Type B pancreatic cell (in vitro differentiated cells): ENCODE data around the gene STXBP4. TPM values are rescaled to one million over a fixed set of nuclear protein-coding genes. Genes with fewer than 3 reads are reported as not detected.
A peak's percentile ranks its signal among the peaks of the same experiment; 100 is the strongest.

Experiments used
- DNase-seq: peaks from one replicate; pipeline ENCODE4 v3.0.0; 2021; ENCODE audit warnings: mixed read lengths; ENCODE audit not compliant: unreplicated experiment; ENCODE audit errors: extremely low spot score
- H3K27ac Mint-ChIP-seq: 2 replicates; pipeline ENCODE4 v1.8.0; 2021; ENCODE audit warnings: mild to moderate bottlenecking, mixed read lengths
- H3K27me3 Mint-ChIP-seq: 2 replicates; pipeline ENCODE4 v1.8.0; 2021; ENCODE audit warnings: mixed read lengths
- H3K36me3 Mint-ChIP-seq: 2 replicates; pipeline ENCODE4 v1.8.0; 2021; ENCODE audit warnings: mixed read lengths
- H3K4me1 Mint-ChIP-seq: one replicate; pipeline ENCODE4 v1.8.0; 2021; ENCODE audit warnings: mixed read lengths; ENCODE audit not compliant: unreplicated experiment
- H3K4me3 Mint-ChIP-seq: 2 replicates; pipeline ENCODE4 v1.8.0; 2021; ENCODE audit warnings: mild to moderate bottlenecking, mixed read lengths
- H3K9me3 Mint-ChIP-seq: 2 replicates; pipeline ENCODE4 v1.8.0; 2021; ENCODE audit warnings: mixed read lengths
- total RNA-seq: library from RNA; stranded (reverse); gene quantifications from 2 replicates; pipeline ENCODE4 v1.2.1, GENCODE V29; 2021; ENCODE audit warnings: low replicate concordance
- TF ChIP-seq, protein P1 (sequence below): fragments of 200-600 bp; sonication (generic); conservative IDR thresholded peaks from 2 replicates; pipeline ENCODE4 v1.5.0; 2021; ENCODE audit warnings: antibody characterized with exemption, mild to moderate bottlenecking

Gene STXBP4
- total RNA-seq, 1 donor from 2014 or later: 23.7 TPM

DNA sequence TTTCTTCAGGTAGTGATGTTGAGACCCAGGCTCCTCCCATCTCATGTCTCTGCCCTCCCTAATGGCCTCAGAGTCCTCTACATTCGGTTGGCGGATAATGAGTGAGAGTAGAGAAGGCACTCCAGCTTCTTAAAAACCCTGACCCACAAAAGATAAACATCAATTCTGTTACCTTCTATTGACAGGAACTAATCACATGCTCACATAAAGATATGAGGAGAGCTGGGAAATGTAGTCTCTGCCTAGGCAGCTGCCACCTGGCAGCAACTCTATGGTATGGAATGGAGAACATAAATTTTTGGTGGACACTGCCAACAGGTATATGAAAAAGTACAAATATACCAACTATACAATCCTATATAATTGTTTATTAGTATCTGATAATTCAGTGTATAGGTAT is 185.5 kb downstream of the STXBP4 start:
- Mint-ChIP-seq H3K36me3 (peaks cover 16% of the 10 kb centered on the region), H3K27ac (no peak overlapping the region), H3K4me3 (no peak overlapping the region), H3K9me3 (peaks cover under 1% of the 10 kb centered on the region), H3K27me3 (no peaks in the 10 kb centered on the region), H3K4me1 (peaks cover 6% of the 10 kb centered on the region)
- DNase-seq: no peak
- TF ChIP-seq, protein P1, sequence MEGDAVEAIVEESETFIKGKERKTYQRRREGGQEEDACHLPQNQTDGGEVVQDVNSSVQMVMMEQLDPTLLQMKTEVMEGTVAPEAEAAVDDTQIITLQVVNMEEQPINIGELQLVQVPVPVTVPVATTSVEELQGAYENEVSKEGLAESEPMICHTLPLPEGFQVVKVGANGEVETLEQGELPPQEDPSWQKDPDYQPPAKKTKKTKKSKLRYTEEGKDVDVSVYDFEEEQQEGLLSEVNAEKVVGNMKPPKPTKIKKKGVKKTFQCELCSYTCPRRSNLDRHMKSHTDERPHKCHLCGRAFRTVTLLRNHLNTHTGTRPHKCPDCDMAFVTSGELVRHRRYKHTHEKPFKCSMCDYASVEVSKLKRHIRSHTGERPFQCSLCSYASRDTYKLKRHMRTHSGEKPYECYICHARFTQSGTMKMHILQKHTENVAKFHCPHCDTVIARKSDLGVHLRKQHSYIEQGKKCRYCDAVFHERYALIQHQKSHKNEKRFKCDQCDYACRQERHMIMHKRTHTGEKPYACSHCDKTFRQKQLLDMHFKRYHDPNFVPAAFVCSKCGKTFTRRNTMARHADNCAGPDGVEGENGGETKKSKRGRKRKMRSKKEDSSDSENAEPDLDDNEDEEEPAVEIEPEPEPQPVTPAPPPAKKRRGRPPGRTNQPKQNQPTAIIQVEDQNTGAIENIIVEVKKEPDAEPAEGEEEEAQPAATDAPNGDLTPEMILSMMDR: no peak

DNA sequence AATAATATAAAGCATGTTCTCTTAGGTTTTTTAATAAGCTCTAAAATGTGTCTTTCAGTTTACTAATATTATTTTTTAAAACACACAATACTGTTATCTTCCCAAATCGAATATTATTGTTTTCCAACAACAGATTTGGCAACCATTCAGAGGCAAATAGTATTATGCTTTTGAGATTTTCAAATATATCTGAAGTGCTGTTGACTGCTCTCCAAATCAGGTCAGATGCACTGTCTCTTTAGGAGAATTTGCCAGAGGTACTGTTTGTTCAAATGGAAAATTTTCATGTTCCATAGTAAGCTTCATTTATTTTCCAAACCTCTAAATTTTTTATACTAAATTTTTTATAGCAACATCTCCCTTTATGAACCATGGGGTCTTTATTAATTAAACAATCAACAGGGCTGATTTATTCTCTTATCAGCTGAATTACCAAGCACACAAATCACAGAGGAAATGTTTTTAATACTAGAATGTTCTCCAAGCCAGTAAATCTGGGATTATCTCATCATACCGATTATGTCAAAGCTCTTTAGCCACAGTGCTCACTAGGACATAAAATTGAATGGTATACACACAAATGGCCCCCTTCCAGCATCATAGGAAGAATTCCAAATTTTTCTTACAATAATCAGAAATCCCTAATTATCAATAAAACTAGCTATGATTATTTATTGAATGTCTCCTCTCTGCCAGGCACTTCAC is 187.4 kb downstream of the STXBP4 start:
- Mint-ChIP-seq H3K4me1 (peaks cover 6% of the 10 kb centered on the region), H3K36me3 (peaks cover 16% of the 10 kb centered on the region), H3K27ac (no peak overlapping the region), H3K9me3 (peaks cover 7% of the 10 kb centered on the region), H3K27me3 (no peaks in the 10 kb centered on the region), H3K4me3 (no peak overlapping the region)
- TF ChIP-seq, protein P1: no peak
- no peak for DNase-seq

- Mint-ChIP-seq H3K4me1 (peaks cover 6% of the 10 kb centered on the region), H3K27ac (peak overlapping the region; percentile 68), H3K9me3 (peaks cover 7% of the 10 kb centered on the region)
Observed at GRCh38 chr17:55157165-55157564, 188.6 kb downstream of the STXBP4 start.

DNA sequence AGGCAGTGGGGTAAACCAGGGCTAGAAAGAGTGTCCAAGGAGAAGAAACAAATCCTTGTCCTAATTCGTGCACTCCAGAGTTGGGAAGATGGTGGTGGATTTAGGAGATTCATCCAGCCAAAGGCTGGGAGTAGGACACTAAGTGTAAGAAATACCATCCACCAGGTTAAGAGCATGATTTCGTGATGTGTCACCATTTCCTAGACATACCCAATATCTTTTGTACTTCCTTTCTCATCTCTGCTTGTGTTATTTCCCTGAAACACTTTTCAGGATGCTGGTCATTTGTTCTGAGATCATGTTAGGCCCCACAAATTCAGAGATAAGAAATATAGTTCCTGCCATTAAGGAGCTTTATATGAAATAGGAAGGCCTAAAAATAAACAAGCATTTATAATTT is 189.9 kb downstream of the STXBP4 start:
- TF ChIP-seq, protein P1: no peak
- Mint-ChIP-seq H3K27ac (peak overlapping the region; percentile 20), H3K4me1 (peaks cover 6% of the 10 kb centered on the region), H3K9me3 (peaks cover 7% of the 10 kb centered on the region), H3K36me3 (peaks cover 18% of the 10 kb centered on the region), H3K4me3 (no peak overlapping the region), H3K27me3 (no peaks in the 10 kb centered on the region)
- no peak for DNase-seq

More at GRCh38 chr17:55157165-55157564, 188.6 kb downstream of the STXBP4 start:
- Mint-ChIP-seq H3K4me3 (peak overlapping the region; percentile 4), H3K36me3 (peaks cover 20% of the 10 kb centered on the region), H3K27me3 (no peaks in the 10 kb centered on the region)
- TF ChIP-seq, protein P1: no peak
- no peak for DNase-seq

DNA sequence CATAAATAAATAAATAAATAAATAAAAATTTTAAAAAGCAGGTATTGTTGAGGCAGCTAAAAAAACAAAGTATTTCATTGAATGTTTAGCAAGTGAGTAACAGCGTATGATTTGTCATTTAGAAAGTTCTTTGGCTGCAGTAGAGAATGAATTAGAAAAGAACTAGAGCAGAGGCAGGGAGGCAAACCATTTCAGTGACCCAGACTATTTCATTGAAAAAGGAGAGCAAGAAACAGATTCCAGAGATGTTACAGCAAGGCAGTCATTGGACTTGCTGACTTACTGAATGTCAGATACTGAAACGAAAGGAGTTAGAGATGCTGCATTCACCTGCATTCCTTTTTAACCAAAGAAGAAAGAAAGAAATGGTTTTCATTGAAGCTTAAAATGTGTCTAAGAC is 190.7 kb downstream of the STXBP4 start:
- Mint-ChIP-seq H3K36me3 (peaks cover 20% of the 10 kb centered on the region), H3K27ac (no peak overlapping the region), H3K27me3 (no peaks in the 10 kb centered on the region), H3K4me3 (no peak overlapping the region), H3K4me1 (peaks cover 6% of the 10 kb centered on the region), H3K9me3 (peaks cover 7% of the 10 kb centered on the region)
- DNase-seq: no peak
- TF ChIP-seq, protein P1: no peak
